ENCODE data around the gene LGALS9.

Gene LGALS9

DNA sequence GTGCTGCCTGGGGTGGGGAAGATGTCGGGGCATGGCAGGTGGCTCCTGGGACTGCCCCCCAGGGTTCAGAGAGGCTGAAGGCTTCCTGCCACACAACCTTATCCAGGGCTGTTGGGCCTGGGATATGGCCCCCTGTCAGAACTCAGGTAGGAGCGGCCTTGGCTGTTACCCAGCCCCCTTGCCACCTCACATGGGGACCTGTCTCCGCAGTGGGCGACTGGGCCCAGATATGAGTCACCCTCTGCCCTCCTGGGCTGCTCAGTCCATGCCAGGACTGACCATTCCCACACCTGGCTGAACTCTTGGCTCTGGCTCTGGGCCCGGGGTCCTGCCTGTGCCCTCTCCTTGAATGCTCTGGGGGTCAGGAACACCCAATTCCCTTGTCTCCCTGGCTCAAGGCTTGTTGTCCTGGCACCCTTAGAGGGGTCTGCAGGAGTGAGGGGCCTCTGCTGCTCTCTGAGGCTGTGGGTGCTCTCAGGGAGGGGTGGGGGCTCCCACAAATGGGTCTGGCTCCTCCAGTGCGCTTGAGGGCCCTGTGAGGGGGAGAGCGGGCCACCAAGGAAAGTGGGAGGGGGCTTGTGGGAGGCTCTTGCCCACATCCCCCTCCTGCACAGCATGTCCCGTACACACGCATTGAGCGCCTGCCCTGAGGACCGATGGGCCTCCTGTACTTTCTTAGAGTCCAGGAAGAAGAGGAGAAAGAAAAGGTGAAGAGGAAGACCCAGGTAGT is 36.0 kb downstream of the LGALS9 start:
- POLR2A ChIA-PET, result interaction anchor here (0.6 kb wide), 1 partner anchor 16 kb away, joined by 3 read pairs; no protein-coding TSS in a partner anchor
- no peak for DNase-seq (ENCODE audit: low read depth, low spot score)
- H3K4me3 ChIP-seq (ENCODE audit: low read depth, low read length), result no peak overlapping the region
- CTCF ChIA-PET, result no interaction called here
- TF ChIP-seq, protein P1, sequence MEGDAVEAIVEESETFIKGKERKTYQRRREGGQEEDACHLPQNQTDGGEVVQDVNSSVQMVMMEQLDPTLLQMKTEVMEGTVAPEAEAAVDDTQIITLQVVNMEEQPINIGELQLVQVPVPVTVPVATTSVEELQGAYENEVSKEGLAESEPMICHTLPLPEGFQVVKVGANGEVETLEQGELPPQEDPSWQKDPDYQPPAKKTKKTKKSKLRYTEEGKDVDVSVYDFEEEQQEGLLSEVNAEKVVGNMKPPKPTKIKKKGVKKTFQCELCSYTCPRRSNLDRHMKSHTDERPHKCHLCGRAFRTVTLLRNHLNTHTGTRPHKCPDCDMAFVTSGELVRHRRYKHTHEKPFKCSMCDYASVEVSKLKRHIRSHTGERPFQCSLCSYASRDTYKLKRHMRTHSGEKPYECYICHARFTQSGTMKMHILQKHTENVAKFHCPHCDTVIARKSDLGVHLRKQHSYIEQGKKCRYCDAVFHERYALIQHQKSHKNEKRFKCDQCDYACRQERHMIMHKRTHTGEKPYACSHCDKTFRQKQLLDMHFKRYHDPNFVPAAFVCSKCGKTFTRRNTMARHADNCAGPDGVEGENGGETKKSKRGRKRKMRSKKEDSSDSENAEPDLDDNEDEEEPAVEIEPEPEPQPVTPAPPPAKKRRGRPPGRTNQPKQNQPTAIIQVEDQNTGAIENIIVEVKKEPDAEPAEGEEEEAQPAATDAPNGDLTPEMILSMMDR (IDR thresholded peaks at IDR 0.05; ENCODE audit: insufficient read depth, low read length, missing control alignments), result no peak

DNA sequence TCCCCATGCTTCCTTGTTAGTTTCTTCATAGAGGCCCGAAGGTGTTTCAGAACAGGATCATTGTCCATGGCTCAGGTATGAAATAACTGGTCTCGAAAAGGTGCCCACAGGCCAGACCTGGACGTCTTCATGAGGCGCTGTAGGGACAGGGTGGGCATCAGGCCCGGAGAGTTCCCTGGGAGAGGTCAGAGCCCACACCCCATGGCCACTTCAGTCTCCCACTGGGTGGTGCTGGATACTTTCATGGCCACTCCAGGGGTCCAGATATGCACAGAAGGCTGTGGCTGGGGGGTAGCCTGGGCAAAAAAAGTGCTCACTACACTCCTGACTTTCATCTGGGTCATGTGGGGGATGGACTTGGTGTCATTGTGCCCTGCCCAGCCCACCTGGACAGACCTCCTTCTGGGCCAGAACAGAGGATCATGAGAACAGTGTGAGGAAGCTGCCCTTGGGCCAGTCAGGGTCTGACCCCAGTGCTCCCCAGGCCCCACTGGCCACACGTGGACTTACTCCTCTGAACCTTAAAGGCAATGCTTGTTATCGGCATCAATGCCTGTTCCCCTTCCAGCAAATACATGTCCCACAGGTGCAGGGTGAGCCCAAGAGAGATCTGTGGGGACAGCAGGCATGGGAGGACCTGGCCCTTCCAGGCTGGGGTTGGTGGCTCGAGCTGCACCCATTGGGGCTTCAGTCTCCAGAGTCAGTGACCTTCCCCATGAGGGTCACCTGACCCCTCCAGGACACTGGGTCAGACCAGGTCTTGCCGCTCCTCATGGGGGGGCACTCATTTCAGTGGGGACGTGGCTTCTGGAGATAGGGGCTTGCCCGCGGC is 36.9 kb downstream of the LGALS9 start:
- POLR2A ChIA-PET, result no interaction called here
- H3K4me3 ChIP-seq (ENCODE audit: low read depth, low read length), result no peak overlapping the region
- TF ChIP-seq, protein P1 (IDR thresholded peaks at IDR 0.05; ENCODE audit: insufficient read depth, low read length, missing control alignments), result no peak
- no peak for DNase-seq (ENCODE audit: low read depth, low spot score)
- CTCF ChIA-PET, result no interaction called here

DNA sequence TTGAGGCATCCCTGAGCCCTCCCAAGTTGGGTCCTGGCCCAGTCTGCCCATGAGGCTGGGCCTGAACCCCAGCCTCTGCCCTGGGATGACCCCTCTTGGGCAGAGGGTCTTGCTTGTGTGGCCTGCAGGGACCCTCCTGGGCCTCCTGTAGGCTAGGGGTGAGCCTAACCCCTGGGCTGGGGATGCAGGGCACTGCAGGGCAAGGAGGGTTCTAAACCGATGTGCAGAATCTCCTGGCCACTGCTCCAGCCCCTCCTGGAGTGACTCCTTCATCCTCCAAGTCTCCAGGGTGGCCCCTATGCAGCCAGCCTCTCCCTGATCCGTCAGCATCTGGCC is 37.5 kb downstream of the LGALS9 start:
- no peak for DNase-seq (ENCODE audit: low read depth, low spot score)
- ChIA-PET POLR2A (no interaction called here), CTCF (no interaction called here)
- TF ChIP-seq, protein P1 (IDR thresholded peaks at IDR 0.05; ENCODE audit: insufficient read depth, low read length, missing control alignments), result no peak
- no peak overlapping the region for H3K4me3 ChIP-seq (ENCODE audit: low read depth, low read length)

DNA sequence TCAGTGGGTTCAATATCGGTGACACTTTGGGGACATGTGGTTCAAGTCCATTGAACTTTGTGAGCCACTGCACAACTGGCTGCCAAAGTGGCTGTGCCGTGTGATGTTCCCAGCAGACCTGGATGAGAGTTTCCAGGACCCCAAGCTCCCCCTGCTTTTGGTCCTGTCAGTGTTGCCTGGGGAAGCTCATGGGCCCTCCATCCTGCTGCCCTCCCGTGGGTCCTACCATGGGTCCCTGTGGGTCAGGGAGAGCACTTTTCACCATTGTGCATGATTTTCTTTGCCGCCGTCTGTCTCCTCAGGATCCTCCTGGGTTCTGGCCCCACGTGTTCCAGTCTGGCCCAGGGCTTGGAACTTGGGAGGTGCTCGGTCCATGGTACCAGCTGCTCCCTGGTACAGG is 38.1 kb downstream of the LGALS9 start:
- ChIA-PET CTCF (no interaction called here), POLR2A (no interaction called here)
- TF ChIP-seq, protein P1 (IDR thresholded peaks at IDR 0.05; ENCODE audit: insufficient read depth, low read length, missing control alignments), result no peak
- DNase-seq (ENCODE audit: low read depth, low spot score), result no peak
- no peak overlapping the region for H3K4me3 ChIP-seq (ENCODE audit: low read depth, low read length)

DNA sequence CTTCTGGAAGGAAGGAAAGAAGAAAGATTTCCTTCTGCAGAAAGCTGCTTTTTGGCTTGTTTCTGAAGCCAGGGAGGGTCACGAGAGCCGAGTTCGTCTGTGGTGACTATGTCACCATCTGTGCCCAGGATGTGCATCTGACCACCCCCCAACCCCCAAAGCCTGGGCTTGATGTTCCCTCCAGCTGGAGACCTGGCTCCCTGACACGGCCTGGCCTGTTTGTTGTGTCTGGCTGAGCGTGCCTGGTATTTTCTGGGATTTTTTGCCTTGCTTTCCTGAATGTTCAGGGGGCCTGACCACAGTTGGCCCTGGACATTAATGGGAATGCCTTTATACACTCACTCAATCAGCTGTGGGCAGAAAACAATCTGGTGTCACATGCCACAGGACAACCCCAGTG is 38.9 kb downstream of the LGALS9 start:
- no peak overlapping the region for H3K4me3 ChIP-seq (ENCODE audit: low read depth, low read length)
- ChIA-PET POLR2A (no interaction called here), CTCF (no interaction called here)
- TF ChIP-seq, protein P1 (IDR thresholded peaks at IDR 0.05; ENCODE audit: insufficient read depth, low read length, missing control alignments), result no peak
- DNase-seq (ENCODE audit: low read depth, low spot score), result no peak

DNA sequence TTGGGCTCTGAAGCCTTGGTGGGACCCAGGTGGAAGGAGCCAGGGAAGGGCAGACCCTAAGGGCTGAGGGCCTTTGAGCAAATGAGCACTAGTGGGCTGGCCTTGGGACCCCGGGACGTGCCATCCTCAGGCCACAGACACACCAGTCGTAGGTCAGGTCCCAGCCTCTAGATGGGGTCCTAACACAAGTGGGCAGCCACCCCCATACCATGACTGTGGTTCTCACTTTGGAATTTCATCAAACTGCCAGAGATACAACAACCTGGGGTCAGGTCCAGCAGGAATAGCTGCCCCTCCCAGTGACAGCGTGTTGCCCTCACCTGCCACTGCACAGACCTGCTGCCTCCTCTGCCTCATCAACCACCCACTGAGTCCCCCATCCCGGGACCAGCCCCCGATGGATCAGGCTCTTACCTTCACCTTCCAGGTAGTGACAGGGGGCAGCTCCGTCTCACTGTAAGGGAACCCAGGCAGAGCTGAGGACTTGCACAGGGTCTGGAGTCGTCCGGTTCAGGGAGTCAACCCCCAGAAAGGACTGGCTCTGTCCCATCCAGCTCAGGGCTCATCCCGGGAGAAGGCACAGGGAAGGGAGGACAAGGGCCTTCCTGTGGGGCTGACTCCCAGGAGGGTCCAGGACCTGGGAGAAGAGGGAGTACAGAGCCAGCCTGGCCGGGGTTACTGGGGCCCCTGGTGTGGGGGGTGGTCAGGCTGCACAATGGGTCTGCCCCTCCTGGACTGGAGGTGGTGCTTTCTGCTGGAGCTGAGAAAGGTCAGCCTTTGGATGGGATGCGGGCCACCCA is 40.0 kb downstream of the LGALS9 start:
- ChIA-PET CTCF (interaction anchor here (0.9 kb wide), 1 partner anchor 16 kb away, joined by 3 read pairs; no protein-coding TSS in a partner anchor), POLR2A (no interaction called here)
- TF ChIP-seq, protein P1 (IDR thresholded peaks at IDR 0.05; ENCODE audit: insufficient read depth, low read length, missing control alignments), result no peak
- DNase-seq (ENCODE audit: low read depth, low spot score), result no peak
- H3K4me3 ChIP-seq (ENCODE audit: low read depth, low read length), result no peak overlapping the region

All from AG04449 (cell line).